HCT116 (cell line): ENCODE results near the gene DNAAF5. TPM values are rescaled to one million over a fixed set of nuclear protein-coding genes. Genes with fewer than 3 reads are reported as not detected.

Experiments used
- ATAC-seq: fragments of 200-7000 bp; cut with Tn5 transposase; 2 replicates; pipeline ENCODE4 v1.9.1; 2020; ENCODE audit warnings: mild to moderate bottlenecking, moderate library complexity
- BruUV-seq: library from RNA; stranded (reverse); fragments of 400-500 nt; replicated peaks from 2 replicates; lab custom pipeline; 2021; lab: Mats Ljungman, UMichigan
- CTCF ChIA-PET: fragments of 300-600 bp; sonication (Branson Sonifier 250); formaldehyde crosslinking; loops from one replicate; lab custom pipeline; 2021; ENCODE audit warnings: antibody characterized with exemption; lab: Charles Lee
- POLR2A ChIA-PET: fragments of 300-600, 350-600 bp; sonication (Branson Sonifier 250); formaldehyde crosslinking; loops from one replicate; lab custom pipeline; 2021; ENCODE audit warnings: antibody characterized with exemption; lab: Charles Lee
- RAD21 ChIA-PET, 2 experiments: fragments of 300-600 bp; sonication (Branson Sonifier 250); formaldehyde crosslinking; loops; one replicate each; lab custom pipeline; 2023; ENCODE audit warnings: low total read pairs in 2 of 2; ENCODE audit not compliant: uncharacterized antibody in 2 of 2, unreplicated experiment in 2 of 2, low non-redundant PET in 1 of 2; lab: Charles Lee
- DNase-seq: peaks from one replicate; pipeline ENCODE4 v3.0.0-alpha.2; 2010; ENCODE audit warnings: low read depth, low spot score
- H2AFZ ChIP-seq: fragments of 200-600 bp; shearing (Covaris generic), sonication (generic); 2 replicates; pipeline ENCODE4 v1.6.1; 2017; ENCODE audit warnings: low read depth, mixed run types, mixed read lengths, antibody characterized with exemption, low read length; ENCODE audit not compliant: poor library complexity, severe bottlenecking
- H3K27ac ChIP-seq: 2 replicates; pipeline ENCODE4 v1.5.1; 2012; ENCODE audit warnings: low read depth, low read length
- H3K27me3 ChIP-seq: fragments of 200-600 bp; sonication (generic); 2 replicates; pipeline ENCODE4 v1.6.1; 2016; ENCODE audit warnings: mixed run types, low read length, mixed read lengths; ENCODE audit not compliant: insufficient read depth
- H3K36me3 ChIP-seq, 2 experiments: fragments of 200-500 bp in 1 of 2; fragments of 200-600 bp in 1 of 2; sonication (Bioruptor generic) in 1 of 2; sonication (generic) in 1 of 2; 2 replicates each; pipeline versions ENCODE4 v1.5.1 to v1.6.1; 2014 to 2016; ENCODE audit warnings: low read length in 2 of 2, inconsistent platforms in 1 of 2, mixed read lengths in 1 of 2, mixed run types in 1 of 2; ENCODE audit not compliant: insufficient read depth in 2 of 2, control insufficient read depth in 1 of 2
- H3K4me1 ChIP-seq, 2 experiments: fragments of 200-600 bp in 1 of 2; sonication (generic) in 1 of 2; 2 replicates each; pipeline versions ENCODE4 v1.5.1 to v1.6.1; 2012 to 2017; ENCODE audit warnings: low read length in 2 of 2, inconsistent platforms in 1 of 2, mild to moderate bottlenecking in 1 of 2, mixed read lengths in 1 of 2, mixed run types in 1 of 2, moderate library complexity in 1 of 2; ENCODE audit not compliant: insufficient read depth in 2 of 2, control insufficient read depth in 1 of 2
- H3K4me2 ChIP-seq: fragments of 200-600 bp; sonication (generic); 2 replicates; pipeline ENCODE4 v1.6.1; 2017; ENCODE audit warnings: mixed run types, low read length, mixed read lengths
- H3K4me3 ChIP-seq, 2 experiments: fragments of 200-600 bp in 1 of 2; sonication (generic) in 1 of 2; replicated peaks in 1 of 2; 2 replicates each; pipeline ENCODE4 v1.5.1; 2011 to 2016; ENCODE audit warnings: low read length in 2 of 2, control low read depth in 1 of 2, low read depth in 1 of 2, mild to moderate bottlenecking in 1 of 2, mixed read lengths in 1 of 2, mixed run types in 1 of 2
- H3K79me2 ChIP-seq: fragments of 200-600 bp; sonication (generic); 2 replicates; pipeline ENCODE4 v1.6.1; 2017; ENCODE audit warnings: mild to moderate bottlenecking, mixed run types, low read length, moderate library complexity, mixed read lengths; ENCODE audit not compliant: insufficient read depth
- H3K9ac ChIP-seq: fragments of 200-600 bp; sonication (generic); 2 replicates; pipeline ENCODE4 v1.6.1; 2016; ENCODE audit warnings: low read length, mixed read lengths
- H3K9me2 ChIP-seq: fragments of 200-600 bp; sonication (generic), shearing (Covaris generic); 2 replicates; pipeline ENCODE4 v1.6.1; 2017; ENCODE audit warnings: mixed run types, mild to moderate bottlenecking, moderate library complexity; ENCODE audit not compliant: insufficient read depth
- H3K9me3 ChIP-seq, 2 experiments: fragments of 200-500 bp in 1 of 2; fragments of 200-600 bp in 1 of 2; sonication (Bioruptor generic) in 1 of 2; sonication (generic) in 1 of 2; 2 replicates each; pipeline ENCODE4 v1.6.1; 2014 to 2017; ENCODE audit warnings: low read length in 2 of 2, mixed read lengths in 2 of 2, inconsistent platforms in 1 of 2, low read depth in 1 of 2, mild to moderate bottlenecking in 1 of 2, mixed run types in 1 of 2, moderate library complexity in 1 of 2; ENCODE audit not compliant: control insufficient read depth in 1 of 2, insufficient read depth in 1 of 2
- H4K20me1 ChIP-seq: fragments of 200-600 bp; sonication (generic), shearing (Covaris generic); 2 replicates; pipeline ENCODE4 v1.6.1; 2017; ENCODE audit warnings: mixed run types, mild to moderate bottlenecking, moderate library complexity; ENCODE audit not compliant: insufficient read depth
- CBX3 ChIP-seq: IDR thresholded peaks from 2 replicates; pipeline ENCODE4 v1.6.1; 2012; ENCODE audit warnings: low read depth
- EGR1 ChIP-seq: IDR thresholded peaks from 2 replicates; pipeline ENCODE4 v1.6.1; 2012; ENCODE audit warnings: low read depth
- ELF1 ChIP-seq: IDR thresholded peaks from 2 replicates; pipeline ENCODE4 v1.6.1; 2012; ENCODE audit warnings: low read depth, borderline replicate concordance
- EZH2 ChIP-seq: fragments of 200-600 bp; sonication (generic); IDR thresholded peaks from 2 replicates; pipeline ENCODE4 v1.6.1; 2017; ENCODE audit warnings: antibody characterized with exemption, mixed run types
- EZH2phosphoT487 ChIP-seq: fragments of 200-600 bp; IDR thresholded peaks from 2 replicates; pipeline ENCODE4 v1.6.1; 2018; ENCODE audit warnings: antibody characterized with exemption, borderline replicate concordance
- FOSL1 ChIP-seq: IDR thresholded peaks from 2 replicates; pipeline ENCODE4 v1.6.1; 2012; ENCODE audit warnings: low read depth
- JUND ChIP-seq: IDR thresholded peaks from 2 replicates; pipeline ENCODE4 v1.6.1; 2012
- POLR2A ChIP-seq: IDR thresholded peaks from 2 replicates; pipeline ENCODE4 v1.7.0; 2011; ENCODE audit warnings: borderline replicate concordance; ENCODE audit not compliant: insufficient read depth, insufficient read length; ENCODE audit errors: extremely low read depth
- POLR2AphosphoS5 ChIP-seq: IDR thresholded peaks from 2 replicates; pipeline ENCODE4 v1.6.1; 2011; ENCODE audit warnings: mild to moderate bottlenecking, low read depth, low read length, moderate library complexity
- RAD21 ChIP-seq: IDR thresholded peaks from 2 replicates; pipeline ENCODE4 v1.6.1; 2012; ENCODE audit warnings: low read depth, mild to moderate bottlenecking
- REST ChIP-seq: IDR thresholded peaks from 2 replicates; pipeline ENCODE4 v1.6.1; 2012; ENCODE audit warnings: low read depth
- SIN3A ChIP-seq: IDR thresholded peaks from 2 replicates; pipeline ENCODE4 v1.6.1; 2012; ENCODE audit warnings: low read depth
- SRF ChIP-seq: IDR thresholded peaks from 2 replicates; pipeline ENCODE4 v1.6.1; 2012; ENCODE audit warnings: low read depth
- YY1 ChIP-seq: IDR thresholded peaks from 2 replicates; pipeline ENCODE4 v1.6.1; 2011; ENCODE audit warnings: low read length, low read depth, moderate library complexity, mild to moderate bottlenecking; ENCODE audit not compliant: insufficient replicate concordance; ENCODE audit errors: extremely low read depth
- ZNF274 ChIP-seq: fragments of 200-500 bp; sonication (Bioruptor generic); IDR thresholded peaks from 2 replicates; pipeline ENCODE4 v1.6.1; 2014; ENCODE audit warnings: mild to moderate bottlenecking, low read depth, low read length, inconsistent platforms
- intact Hi-C: fragments of 100-400 bp; cut with micrococcal nuclease; formaldehyde crosslinking; loops from 2 replicates; pipeline ENCODE4 v1.10.0; 2022
- total RNA-seq: library from RNA; stranded (reverse); gene quantifications from one replicate; pipeline ENCODE4 v1.2.1, GENCODE V29; 2021; ENCODE audit not compliant: unreplicated experiment
- TF ChIP-seq, protein P1 (sequence below): IDR thresholded peaks from 2 replicates; pipeline ENCODE4 v1.6.1; 2012

DNAAF5 gene
- total RNA-seq, 1 experiment from 2014 or later = 69.4 TPM

DNA sequence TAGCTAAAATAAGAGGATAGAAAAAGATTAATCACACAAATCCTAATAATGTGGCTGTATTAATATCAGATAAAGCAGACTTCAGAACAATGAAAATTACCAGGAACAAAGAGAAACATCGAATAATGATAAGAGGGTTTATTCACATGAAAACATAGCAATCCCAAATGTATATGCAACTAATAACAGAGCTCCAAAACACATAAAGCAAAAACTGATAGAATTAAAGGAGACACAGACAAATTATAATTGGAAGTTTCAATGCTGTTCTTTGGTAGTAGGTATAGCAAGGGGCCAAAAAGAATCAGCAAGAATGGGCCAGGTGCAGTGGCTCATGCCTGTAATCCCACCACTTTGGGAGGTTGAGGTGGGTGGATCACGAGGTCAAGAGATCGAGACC lies 23.4 kb upstream of the DNAAF5 start:
- TF ChIP-seq, protein P1, sequence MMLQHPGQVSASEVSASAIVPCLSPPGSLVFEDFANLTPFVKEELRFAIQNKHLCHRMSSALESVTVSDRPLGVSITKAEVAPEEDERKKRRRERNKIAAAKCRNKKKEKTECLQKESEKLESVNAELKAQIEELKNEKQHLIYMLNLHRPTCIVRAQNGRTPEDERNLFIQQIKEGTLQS = no peak
- TF ChIP-seq EZH2 = no peak
- TF ChIP-seq POLR2AphosphoS5 = no peak
- TF ChIP-seq CBX3 = no peak
- TF ChIP-seq FOSL1 = no peak
- TF ChIP-seq EZH2phosphoT487 = no peak
- TF ChIP-seq JUND = no peak
- TF ChIP-seq ELF1 = no peak
- TF ChIP-seq EGR1 = no peak
- no peak for TF ChIP-seq SIN3A
- no peak for TF ChIP-seq POLR2A
- no peak for TF ChIP-seq SRF
- no peak for TF ChIP-seq RAD21
- no peak for TF ChIP-seq ZNF274
- no peak for TF ChIP-seq YY1
- no peak for TF ChIP-seq REST
- TF ChIP-seq, all 23 proteins: peak for 0
- CTCF ChIA-PET = no interaction called here
- Histone ChIP-seq H3K4me2 (no peak overlapping the region), H3K9me3 (peaks cover 0 to 5% of the 10 kb centered on the region in 2 experiments; a peak in 2 of 4 replicates), H3K9me2 (no peaks in the 10 kb centered on the region), H4K20me1 (no peaks in the 10 kb centered on the region), H3K79me2 (no peaks in the 10 kb centered on the region), H3K36me3 (0 out of 4 replicates have a peak, but pooled peaks cover 0 to 3% of the 10 kb centered on the region in 2 experiments), H3K27ac (no peak overlapping the region), H3K4me1 (no peaks in the 10 kb centered on the region), H3K9ac (no peak overlapping the region), H3K4me3 (no peak overlapping the region), H2AFZ (no peak overlapping the region), H3K27me3 (no peaks in the 10 kb centered on the region)
- POLR2A ChIA-PET = no interaction called here
- no peak for ATAC-seq
- no peak for DNase-seq
- no TSS peak for BruUV-seq
- RAD21 ChIA-PET = no interaction called here
- intact Hi-C loops = no loop called here
